HUES6 (cell line): Measurements from ENCODE around the gene PHC2.
A peak's percentile ranks its signal among the peaks of the same experiment; 100 is the strongest.

Source experiments
- H3K27ac ChIP-seq: 2 replicates; pipeline ENCODE4 v1.7.0; 2013; ENCODE audit warnings: low read depth, mild to moderate bottlenecking, low read length, inconsistent platforms
- H3K27me3 ChIP-seq: 2 replicates; pipeline ENCODE4 v1.6.1; 2013; ENCODE audit warnings: low read length; ENCODE audit not compliant: control insufficient read depth, insufficient read depth
- H3K36me3 ChIP-seq: 2 replicates; pipeline ENCODE4 v1.6.1; 2013; ENCODE audit warnings: low read length; ENCODE audit not compliant: control insufficient read depth, insufficient read depth
- H3K4me1 ChIP-seq: 2 replicates; pipeline ENCODE4 v1.6.1; 2013; ENCODE audit warnings: low read length; ENCODE audit not compliant: control insufficient read depth, insufficient read depth
- H3K4me3 ChIP-seq: 2 replicates; pipeline ENCODE4 v1.5.1; 2013; ENCODE audit warnings: low read depth, low read length
- H3K9ac ChIP-seq: one replicate; pipeline ENCODE4 v1.6.1; 2013; ENCODE audit warnings: mild to moderate bottlenecking, low read length
- H3K9me3 ChIP-seq: 2 replicates; pipeline ENCODE4 v1.6.1; 2013; ENCODE audit warnings: low read depth, low read length; ENCODE audit not compliant: control insufficient read depth, insufficient read depth

PHC2 gene

DNA sequence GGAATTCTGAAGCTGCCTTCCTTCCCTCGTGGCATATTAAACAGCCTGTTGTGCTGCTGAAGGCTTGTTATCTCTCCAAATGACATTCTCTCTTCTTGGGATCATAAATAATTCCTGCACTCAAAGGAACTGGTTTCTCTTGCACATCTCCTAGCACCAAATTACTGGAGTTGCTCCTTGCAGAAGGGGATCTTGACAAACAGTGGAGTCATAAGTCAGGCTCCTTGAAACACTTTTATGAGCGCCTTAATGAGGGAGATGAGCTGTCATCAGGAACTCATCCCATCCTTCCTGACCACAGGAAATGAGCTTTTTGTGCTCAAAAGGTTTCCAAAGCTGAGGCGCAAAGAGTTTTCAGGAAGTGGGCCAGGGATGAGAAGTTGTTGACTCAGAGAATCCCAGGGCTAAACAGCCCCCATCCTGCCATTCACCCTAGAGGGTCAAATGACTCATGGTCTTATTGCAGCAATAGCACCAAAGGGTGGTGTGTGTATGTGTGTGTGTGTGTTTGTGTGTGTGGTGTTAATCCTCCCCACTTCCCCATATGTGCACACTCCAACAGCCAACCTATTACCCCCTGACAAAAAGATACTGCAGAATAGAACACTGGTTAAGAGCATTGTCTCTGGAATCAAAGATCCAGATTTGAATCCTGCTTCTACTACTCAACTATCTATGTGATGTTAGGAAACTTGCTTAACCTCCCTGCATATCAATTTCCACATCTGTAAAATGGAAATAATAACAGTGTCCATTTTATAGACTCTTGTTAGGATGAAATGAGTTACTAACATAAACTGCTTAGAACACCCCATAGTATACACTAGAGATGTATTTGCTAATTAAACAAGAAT is 2.8 kb upstream of the PHC2 start:
- Histone ChIP-seq H3K27ac (no peak overlapping the region), H3K4me1 (peaks cover 32% of the 10 kb centered on the region), H3K27me3 (peaks cover 26% of the 10 kb centered on the region), H3K4me3 (no peak overlapping the region), H3K9ac (no peak overlapping the region), H3K36me3 (no peaks in the 10 kb centered on the region), H3K9me3 (no peaks in the 10 kb centered on the region)

DNA sequence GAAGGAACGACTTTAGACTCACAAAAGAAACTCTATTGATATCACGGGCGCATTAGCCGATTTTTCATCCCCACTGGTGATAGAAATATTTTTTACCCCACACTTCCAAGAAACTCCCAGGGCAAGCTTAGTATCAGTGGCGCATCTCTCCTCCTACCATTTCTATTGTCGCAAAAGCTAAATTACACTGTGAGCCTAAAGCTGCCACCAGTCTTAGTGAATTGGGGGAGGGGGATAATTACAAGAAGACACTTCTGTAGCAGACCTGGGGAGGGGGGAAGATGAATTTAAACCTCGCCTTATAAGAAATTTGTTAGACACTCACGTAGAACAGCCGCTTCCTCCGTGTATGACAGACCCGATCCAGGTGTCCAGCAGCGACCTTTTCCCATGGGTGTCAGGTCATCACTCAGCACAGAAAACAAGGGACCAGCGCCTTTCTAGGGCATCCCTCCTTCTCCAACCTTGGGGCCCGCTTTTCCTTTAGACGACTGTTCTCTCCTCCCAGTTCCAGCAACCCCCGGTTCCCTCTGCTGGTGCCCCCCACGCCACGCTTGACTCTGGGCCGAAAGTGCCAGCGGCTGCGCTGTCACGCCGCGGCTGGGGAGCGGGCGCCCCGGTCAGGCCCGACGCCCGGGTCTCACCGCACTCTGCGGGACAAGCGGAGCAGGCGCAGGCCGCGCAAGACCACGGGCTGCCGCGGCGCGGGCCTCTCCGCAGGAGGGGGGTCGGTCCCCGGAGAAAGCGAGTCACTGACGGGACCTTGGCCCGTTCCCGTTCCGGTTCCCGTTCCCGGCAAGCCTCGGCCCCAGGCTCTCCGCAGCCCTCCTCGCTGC is 821 bp downstream of the PHC2 start:
- H3K27ac ChIP-seq = no peak overlapping the region
- H3K36me3 ChIP-seq = no peaks in the 10 kb centered on the region
- peaks cover 32% of the 10 kb centered on the region for H3K4me1 ChIP-seq
- no peaks in the 10 kb centered on the region for H3K9me3 ChIP-seq
- peaks cover 40% of the 10 kb centered on the region for H3K27me3 ChIP-seq
- H3K4me3 ChIP-seq = peak overlapping the region; percentile 61
- H3K9ac ChIP-seq = peak overlapping the region; percentile 37

DNA sequence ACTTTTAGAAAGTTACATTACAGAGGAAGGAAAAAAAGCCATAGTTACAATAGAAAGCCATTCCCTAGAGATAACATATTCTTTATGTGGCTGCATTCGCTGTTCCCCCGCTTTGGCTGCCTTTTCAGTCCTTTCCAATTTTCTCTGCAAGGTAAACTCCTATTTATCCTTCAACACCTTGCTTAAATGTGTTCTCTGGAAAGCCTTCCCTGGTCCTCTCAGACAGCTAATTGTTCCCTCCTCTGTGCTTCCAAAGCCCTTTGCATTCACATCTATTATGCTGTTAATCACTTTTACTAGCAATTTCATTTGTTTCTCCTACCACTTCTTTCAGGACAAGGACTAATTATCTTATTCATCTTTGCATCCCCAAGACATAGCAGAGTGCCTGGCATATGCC is 1.6 kb downstream of the PHC2 start:
- Histone ChIP-seq H3K36me3 (no peaks in the 10 kb centered on the region), H3K9me3 (no peaks in the 10 kb centered on the region), H3K4me3 (peak overlapping the region; percentile 61), H3K9ac (no peak overlapping the region), H3K27me3 (peaks cover 40% of the 10 kb centered on the region), H3K27ac (no peak overlapping the region), H3K4me1 (peaks cover 27% of the 10 kb centered on the region)

DNA sequence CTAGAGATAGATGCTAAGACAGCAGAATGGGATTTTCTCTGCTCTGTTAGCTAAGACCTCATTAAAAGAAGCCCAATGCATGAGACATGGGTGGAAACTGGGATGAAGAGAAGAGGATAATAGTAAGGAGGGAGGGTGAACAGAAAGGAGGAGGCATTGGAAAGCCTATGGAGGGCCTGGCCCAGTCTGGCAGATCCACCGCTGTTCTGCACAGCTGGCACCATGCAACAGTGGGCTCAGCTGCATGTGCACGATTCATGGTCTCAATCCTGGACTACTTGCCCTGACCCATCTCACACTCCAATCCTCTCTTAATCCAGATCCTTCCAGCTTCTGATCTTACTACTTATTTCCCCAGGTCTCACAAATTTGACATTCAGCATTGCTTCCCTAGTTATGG is 2.2 kb downstream of the PHC2 start:
- H3K4me3 ChIP-seq = peak overlapping the region; percentile 61; the same call in 1 of the 2 replicates
- H3K9me3 ChIP-seq = no peaks in the 10 kb centered on the region
- H3K4me1 ChIP-seq = peaks cover 25% of the 10 kb centered on the region
- no peaks in the 10 kb centered on the region for H3K36me3 ChIP-seq
- no peak overlapping the region for H3K27ac ChIP-seq
- no peak overlapping the region for H3K9ac ChIP-seq
- H3K27me3 ChIP-seq = peaks cover 40% of the 10 kb centered on the region

DNA sequence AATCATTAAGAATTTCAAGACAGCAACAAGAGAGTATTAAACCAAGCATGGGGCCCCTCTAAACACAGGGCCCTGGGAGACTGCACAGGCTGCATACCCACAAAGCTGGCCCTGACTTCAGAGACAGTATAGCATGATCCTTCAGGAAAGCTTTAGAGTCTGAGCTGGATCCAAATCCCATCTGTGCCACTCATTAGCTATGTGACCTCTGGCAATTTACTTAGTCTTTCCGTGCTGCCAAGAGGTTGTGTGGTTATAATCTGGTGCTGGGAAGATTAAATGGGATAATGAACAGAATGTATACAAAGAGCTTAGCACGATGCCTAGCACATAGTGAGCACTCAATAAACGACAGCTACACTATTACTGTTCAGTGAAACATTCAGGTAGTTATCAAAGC is 4.0 kb downstream of the PHC2 start:
- no peak overlapping the region for H3K9ac ChIP-seq
- peaks cover 40% of the 10 kb centered on the region for H3K27me3 ChIP-seq
- H3K4me1 ChIP-seq = peaks cover 21% of the 10 kb centered on the region
- no peak overlapping the region for H3K27ac ChIP-seq
- no peaks in the 10 kb centered on the region for H3K36me3 ChIP-seq
- H3K9me3 ChIP-seq = no peaks in the 10 kb centered on the region
- H3K4me3 ChIP-seq = no peak overlapping the region

DNA sequence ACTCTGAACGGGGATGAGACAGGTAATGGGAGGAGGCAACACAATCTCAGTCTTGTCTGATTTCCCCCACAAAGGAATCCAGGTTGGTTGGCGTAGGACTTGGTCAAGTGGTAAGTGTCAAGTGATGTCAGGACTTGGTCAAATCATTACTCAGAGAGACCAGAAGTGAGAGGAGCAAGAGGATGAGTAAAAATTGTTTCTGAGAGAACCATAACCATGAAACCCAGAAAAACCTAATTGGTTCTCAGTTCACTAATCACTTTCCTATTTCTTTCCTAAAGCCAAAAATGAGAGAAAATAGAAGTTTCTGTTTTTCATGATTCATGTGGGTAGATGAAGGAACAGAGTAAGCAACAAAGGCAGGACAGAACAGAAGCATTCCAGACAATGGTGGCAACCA is 5.0 kb downstream of the PHC2 start:
- Histone ChIP-seq H3K27me3 (peaks cover 32% of the 10 kb centered on the region), H3K4me3 (no peak overlapping the region), H3K9me3 (no peaks in the 10 kb centered on the region), H3K9ac (no peak overlapping the region), H3K27ac (no peak overlapping the region), H3K36me3 (no peaks in the 10 kb centered on the region), H3K4me1 (peaks cover 23% of the 10 kb centered on the region)

DNA sequence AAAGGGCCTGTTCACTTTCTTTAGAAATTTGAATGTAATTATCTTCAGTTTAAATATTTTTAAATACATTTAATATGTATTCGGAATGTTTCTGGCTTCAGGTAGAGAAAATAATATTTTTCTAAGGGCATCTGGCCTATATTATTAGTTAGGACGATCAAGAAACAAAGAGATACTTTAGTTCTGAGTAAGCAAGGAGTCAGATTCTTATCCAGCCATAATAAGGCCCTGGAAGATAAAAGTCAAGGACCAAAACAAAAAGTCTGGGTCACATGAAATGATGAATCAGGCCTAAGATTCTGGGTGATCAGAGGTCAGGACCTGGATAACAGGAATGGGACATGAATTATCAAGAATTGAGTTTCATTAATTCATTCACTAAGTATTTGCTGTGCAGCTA is 6.3 kb downstream of the PHC2 start:
- no peak overlapping the region for H3K27ac ChIP-seq
- no peak overlapping the region for H3K4me3 ChIP-seq
- no peaks in the 10 kb centered on the region for H3K36me3 ChIP-seq
- H3K27me3 ChIP-seq = peaks cover 23% of the 10 kb centered on the region
- no peaks in the 10 kb centered on the region for H3K9me3 ChIP-seq
- H3K4me1 ChIP-seq = peaks cover 17% of the 10 kb centered on the region
- H3K9ac ChIP-seq = no peak overlapping the region

DNA sequence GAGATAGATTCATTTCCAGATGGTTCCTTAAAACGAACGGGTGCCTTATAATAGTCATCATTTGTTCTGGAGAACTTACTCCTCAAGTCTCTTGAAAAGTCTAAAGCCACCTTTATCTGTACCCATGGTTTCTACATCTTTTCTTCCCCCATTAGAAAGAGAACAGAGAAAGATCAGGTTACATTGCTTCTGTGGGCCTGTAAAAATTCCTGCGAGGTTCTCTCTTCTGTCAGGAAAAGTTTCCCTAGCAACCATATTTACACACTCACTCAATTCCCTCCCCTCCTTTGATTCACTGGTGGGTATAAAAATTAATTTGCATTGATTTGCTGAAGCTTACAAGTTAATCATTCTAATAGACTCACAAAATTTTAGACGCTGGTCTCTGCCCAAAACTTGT is 6.7 kb downstream of the PHC2 start:
- Histone ChIP-seq H3K4me3 (no peak overlapping the region), H3K27ac (no peak overlapping the region), H3K9me3 (no peaks in the 10 kb centered on the region), H3K36me3 (no peaks in the 10 kb centered on the region), H3K4me1 (peaks cover 13% of the 10 kb centered on the region), H3K27me3 (peaks cover 19% of the 10 kb centered on the region), H3K9ac (no peak overlapping the region)

DNA sequence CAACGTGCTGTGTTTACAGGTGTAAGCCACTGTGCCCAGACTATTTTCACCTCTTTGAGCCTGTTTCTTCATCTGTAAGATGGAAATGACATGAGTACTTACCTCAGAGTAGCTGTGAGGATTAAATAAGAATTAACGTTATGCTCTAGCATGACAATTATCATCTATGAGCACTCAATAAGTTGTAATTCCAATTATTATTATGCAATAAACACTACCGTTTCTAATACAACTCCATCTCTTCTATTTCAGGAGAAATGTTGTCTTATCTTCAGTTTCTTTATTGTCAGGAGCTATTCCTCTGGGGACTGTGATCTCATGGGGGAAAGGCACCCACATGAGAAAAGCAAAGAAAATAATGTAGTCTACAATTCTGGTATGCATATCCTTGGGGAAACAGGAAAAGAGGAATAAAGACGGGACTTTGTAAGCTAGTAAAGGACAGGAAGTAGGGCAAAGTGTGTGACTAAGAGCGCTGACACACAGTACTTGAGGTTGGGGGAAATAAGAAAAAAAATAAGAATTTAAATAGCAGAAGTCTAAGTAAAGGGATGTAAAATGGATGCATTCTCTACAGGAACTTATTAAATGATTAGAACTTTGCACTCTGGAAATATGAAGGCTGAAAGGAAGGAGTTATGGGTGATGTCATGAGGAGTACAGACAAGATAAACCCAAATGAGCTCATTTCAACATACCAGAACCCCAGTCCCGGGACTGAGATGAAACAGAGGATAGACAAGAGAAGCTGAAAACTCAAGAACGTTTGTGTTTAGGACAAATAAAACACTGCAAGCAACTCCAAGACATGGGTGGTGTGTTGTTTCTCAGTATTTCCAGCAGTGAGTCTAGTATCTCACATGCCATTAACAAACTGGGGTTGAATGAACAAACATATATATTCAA is 9.8 kb downstream of the PHC2 start:
- Histone ChIP-seq H3K4me1 (peaks cover 6% of the 10 kb centered on the region), H3K27ac (no peak overlapping the region), H3K9me3 (peaks cover 4% of the 10 kb centered on the region; the same call in 1 of the 2 replicates), H3K36me3 (no peaks in the 10 kb centered on the region), H3K4me3 (no peak overlapping the region), H3K9ac (no peak overlapping the region), H3K27me3 (no peaks in the 10 kb centered on the region)

DNA sequence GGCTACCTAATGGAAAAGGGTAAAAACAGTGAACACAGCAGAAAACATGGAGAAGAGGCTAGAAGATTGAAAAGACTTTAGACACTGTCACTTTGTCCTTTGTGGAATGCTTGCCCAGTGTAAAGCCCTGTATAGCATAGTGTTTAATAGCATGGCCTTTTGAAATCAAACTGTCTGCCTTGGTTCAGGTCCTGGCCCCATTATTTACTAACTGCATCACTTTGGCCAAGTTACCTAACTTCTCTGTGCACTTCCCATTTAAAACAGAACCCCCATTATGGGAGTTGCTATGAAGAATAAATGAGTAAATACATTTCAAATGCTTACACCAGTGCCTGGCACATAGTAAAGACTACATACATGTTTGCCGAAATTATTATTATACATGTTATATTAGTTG is 12.1 kb downstream of the PHC2 start:
- H3K27me3 ChIP-seq = no peaks in the 10 kb centered on the region
- no peak overlapping the region for H3K27ac ChIP-seq
- H3K36me3 ChIP-seq = no peaks in the 10 kb centered on the region
- H3K9ac ChIP-seq = no peak overlapping the region
- peaks cover 14% of the 10 kb centered on the region; the same call in 1 of the 2 replicates for H3K9me3 ChIP-seq
- no peak overlapping the region for H3K4me3 ChIP-seq
- H3K4me1 ChIP-seq = peaks cover 6% of the 10 kb centered on the region
